Measurements from ENCODE around the gene SLC9C1.

SLC9C1 gene

GRCh38 chr3:112122870-112123269, 171.1 kb downstream of the SLC9C1 start:
- Histone ChIP-seq H3K27me3 (ENCODE audit: insufficient read depth, low read length) (no peaks in the 10 kb centered on the region), H3K79me2 (ENCODE audit: insufficient read depth, low read length) (peaks cover 14% of the 10 kb centered on the region; the same call in 1 of the 2 replicates), H3K9ac (ENCODE audit: low read length) (no peak overlapping the region), H3K9me2 (ENCODE audit: low read depth, low read length) (no peaks in the 10 kb centered on the region), H3K4me2 (ENCODE audit: low read length) (peak overlapping the region; percentile 4; the same call in 1 of the 2 replicates), H3K9me3 (ENCODE audit: low read length) (no peaks in the 10 kb centered on the region), H3F3A (ENCODE audit: insufficient read depth, low read length) (peaks cover 9% of the 10 kb centered on the region; the same call in 1 of the 2 replicates), H3K27ac (ENCODE audit: low read depth, low read length, poor library complexity, severe bottlenecking) (peak overlapping the region; percentile 99), H3K4me1 (ENCODE audit: insufficient read depth, low read length, severe bottlenecking) (peaks cover 98% of the 10 kb centered on the region), H3K36me3 (ENCODE audit: insufficient read depth, low read length) (peaks cover 69% of the 10 kb centered on the region), H3K4me3 (ENCODE audit: low read depth, low read length, poor library complexity, severe bottlenecking) (no peak overlapping the region), H4K20me1 (ENCODE audit: insufficient read depth, low read length) (no peaks in the 10 kb centered on the region), H2AFZ (ENCODE audit: low read length) (no peak overlapping the region)
- no peak for TF ChIP-seq CTCF (IDR thresholded peaks at IDR 0.05; ENCODE audit: low read length)
- no peak for TF ChIP-seq EZH2 (IDR thresholded peaks at IDR 0.05; ENCODE audit: borderline replicate concordance, low read length)

- Histone ChIP-seq H3K9ac (ENCODE audit: low read length) (peak overlapping the region; percentile 38; the same call in 1 of the 2 replicates), H3K79me2 (ENCODE audit: insufficient read depth, low read length) (peaks cover 4% of the 10 kb centered on the region; the same call in 1 of the 2 replicates), H3K36me3 (ENCODE audit: insufficient read depth, low read length) (peaks cover 59% of the 10 kb centered on the region), H3K4me3 (ENCODE audit: low read depth, low read length, poor library complexity, severe bottlenecking) (no peak overlapping the region), H3K4me2 (ENCODE audit: low read length) (peak overlapping the region; percentile 50), H3K27me3 (ENCODE audit: insufficient read depth, low read length) (no peaks in the 10 kb centered on the region), H3K27ac (ENCODE audit: low read depth, low read length, poor library complexity, severe bottlenecking) (peak overlapping the region; percentile 99), H3F3A (ENCODE audit: insufficient read depth, low read length) (peaks cover 9% of the 10 kb centered on the region; the same call in 1 of the 2 replicates), H4K20me1 (ENCODE audit: insufficient read depth, low read length) (no peaks in the 10 kb centered on the region), H3K4me1 (ENCODE audit: insufficient read depth, low read length, severe bottlenecking) (peaks cover 98% of the 10 kb centered on the region), H3K9me3 (ENCODE audit: low read length) (no peaks in the 10 kb centered on the region), H2AFZ (ENCODE audit: low read length) (no peak overlapping the region), H3K9me2 (ENCODE audit: low read depth, low read length) (no peaks in the 10 kb centered on the region)
- no peak for TF ChIP-seq CTCF (IDR thresholded peaks at IDR 0.05; ENCODE audit: low read length)
- TF ChIP-seq EZH2 (IDR thresholded peaks at IDR 0.05; ENCODE audit: borderline replicate concordance, low read length) = no peak
These were observed 172.2 kb downstream of the SLC9C1 start for GRCh38 chr3:112121577-112122547.

GRCh38 chr3:112119962-112120836, 173.8 kb downstream of the SLC9C1 start:
- Histone ChIP-seq H3K27ac (ENCODE audit: low read depth, low read length, poor library complexity, severe bottlenecking) (peak overlapping the region; percentile 99), H3F3A (ENCODE audit: insufficient read depth, low read length) (peaks cover 9% of the 10 kb centered on the region; the same call in 1 of the 2 replicates), H3K36me3 (ENCODE audit: insufficient read depth, low read length) (peaks cover 42% of the 10 kb centered on the region), H3K4me1 (ENCODE audit: insufficient read depth, low read length, severe bottlenecking) (peaks cover 98% of the 10 kb centered on the region), H2AFZ (ENCODE audit: low read length) (no peak overlapping the region), H4K20me1 (ENCODE audit: insufficient read depth, low read length) (no peaks in the 10 kb centered on the region), H3K9me2 (ENCODE audit: low read depth, low read length) (no peaks in the 10 kb centered on the region), H3K79me2 (ENCODE audit: insufficient read depth, low read length) (no peaks in the 10 kb centered on the region), H3K4me2 (ENCODE audit: low read length) (peak overlapping the region; percentile 50), H3K9me3 (ENCODE audit: low read length) (no peaks in the 10 kb centered on the region), H3K27me3 (ENCODE audit: insufficient read depth, low read length) (no peaks in the 10 kb centered on the region), H3K9ac (ENCODE audit: low read length) (peak overlapping the region; percentile 38), H3K4me3 (ENCODE audit: low read depth, low read length, poor library complexity, severe bottlenecking) (no peak overlapping the region)
- TF ChIP-seq CTCF (IDR thresholded peaks at IDR 0.05; ENCODE audit: low read length) = no peak
- TF ChIP-seq EZH2 (IDR thresholded peaks at IDR 0.05; ENCODE audit: borderline replicate concordance, low read length) = no peak

Data from OCI-LY1 (cell line).